IMR-90 (cell line): ENCODE data around the gene GTF2F2. TPM values are rescaled to one million over a fixed set of nuclear protein-coding genes. Genes with fewer than 3 reads are reported as not detected.

Experiments used
- ATAC-seq: fragments of 200-7000 bp; cut with Tn5 transposase; 2 replicates; pipeline ENCODE4 v1.9.1; 2020; ENCODE audit warnings: low read depth, mild to moderate bottlenecking, moderate library complexity
- BruUV-seq: library from RNA; stranded (reverse); fragments of 400-500 nt; replicated peaks from 2 replicates; lab custom pipeline; 2021; lab: Mats Ljungman, UMichigan
- CTCF ChIA-PET: fragments of 300-600 bp; formaldehyde crosslinking; extraction: SDS; loops from one replicate; lab custom pipeline; 2021; ENCODE audit warnings: antibody characterized with exemption; lab: Yijun Ruan, JAX
- POLR2A ChIA-PET: fragments of 300-600 bp; sonication (Branson Sonifier 250); formaldehyde crosslinking; loops from one replicate; lab custom pipeline; 2022; ENCODE audit warnings: antibody characterized with exemption; ENCODE audit not compliant: unreplicated experiment; lab: Charles Lee
- DNase-seq: peaks from one replicate; pipeline ENCODE4 v3.0.0; 2013
- H2AFZ ChIP-seq: replicated peaks from 2 replicates; pipeline ENCODE3; 2013; ENCODE audit warnings: low read length, mild to moderate bottlenecking; ENCODE audit not compliant: poor library complexity
- H2AK5ac ChIP-seq: 2 replicates; pipeline ENCODE4 v1.6.1; 2013; ENCODE audit warnings: low read depth, low read length, inconsistent platforms
- H2AK9ac ChIP-seq: replicated peaks from 2 replicates; pipeline ENCODE3; 2013; ENCODE audit warnings: mild to moderate bottlenecking, low read depth, low read length, moderate library complexity; ENCODE audit not compliant: poor library complexity
- H2BK120ac ChIP-seq: 2 replicates; pipeline ENCODE4 v1.6.1; 2013; ENCODE audit warnings: low read depth, low read length, inconsistent platforms
- H2BK15ac ChIP-seq: 3 replicates; pipeline ENCODE4 v1.6.1; 2013; ENCODE audit warnings: low read depth, low read length, inconsistent platforms
- H2BK20ac ChIP-seq: 2 replicates; pipeline ENCODE4 v1.6.1; 2013; ENCODE audit warnings: low read depth, mild to moderate bottlenecking, inconsistent platforms, low read length, moderate library complexity
- H2BK5ac ChIP-seq: 2 replicates; pipeline ENCODE4 v1.6.1; 2013; ENCODE audit warnings: mild to moderate bottlenecking, low read depth, low read length, inconsistent platforms; ENCODE audit not compliant: poor library complexity, severe bottlenecking
- H3K14ac ChIP-seq: replicated peaks from 2 replicates; pipeline ENCODE4 v1.6.1; 2013; ENCODE audit warnings: low read depth, low read length, inconsistent platforms
- H3K18ac ChIP-seq: 2 replicates; pipeline ENCODE4 v1.6.1; 2013; ENCODE audit warnings: low read depth, low read length, control low read depth
- H3K23ac ChIP-seq: 2 replicates; pipeline ENCODE4 v1.6.1; 2013; ENCODE audit warnings: low read depth, low read length, inconsistent platforms
- H3K27ac ChIP-seq: 2 replicates; pipeline ENCODE4 v1.5.1; 2013; ENCODE audit warnings: mild to moderate bottlenecking, control low read depth, low read length; ENCODE audit not compliant: insufficient read depth
- H3K27me3 ChIP-seq: 2 replicates; pipeline ENCODE4 v1.6.1; 2013; ENCODE audit warnings: low read length; ENCODE audit not compliant: control insufficient read depth, insufficient read depth
- H3K36me3 ChIP-seq: 2 replicates; pipeline ENCODE4 v1.6.1; 2013; ENCODE audit warnings: low read length, mixed read lengths; ENCODE audit not compliant: control insufficient read depth, insufficient read depth
- H3K4ac ChIP-seq: 2 replicates; pipeline ENCODE4 v1.6.1; 2013; ENCODE audit warnings: low read depth, low read length, inconsistent platforms
- H3K4me1 ChIP-seq: 2 replicates; pipeline ENCODE4 v1.6.1; 2013; ENCODE audit warnings: low read length, mixed read lengths; ENCODE audit not compliant: control insufficient read depth, insufficient read depth
- H3K4me2 ChIP-seq: 2 replicates; pipeline ENCODE4 v1.6.1; 2013; ENCODE audit warnings: low read depth, mild to moderate bottlenecking, control low read depth, low read length, moderate library complexity
- H3K4me3 ChIP-seq: 2 replicates; pipeline ENCODE4 v1.5.1; 2013; ENCODE audit warnings: low read depth, mild to moderate bottlenecking, control low read depth, low read length, moderate library complexity; ENCODE audit not compliant: insufficient read depth
- H3K56ac ChIP-seq: 2 replicates; pipeline ENCODE4 v1.6.1; 2013; ENCODE audit warnings: low read length, inconsistent platforms; ENCODE audit not compliant: insufficient read depth; ENCODE audit errors: extremely low read depth
- H3K79me1 ChIP-seq, 2 experiments: 2 replicates each; pipeline ENCODE4 v1.6.1; 2013; ENCODE audit warnings: low read length in 2 of 2, inconsistent platforms in 1 of 2, low read depth in 1 of 2
- H3K9ac ChIP-seq: 2 replicates; pipeline ENCODE4 v1.6.1; 2013; ENCODE audit warnings: low read depth, low read length, control low read depth
- H3K9me1 ChIP-seq: 2 replicates; pipeline ENCODE4 v1.6.1; 2013; ENCODE audit warnings: low read length, inconsistent platforms; ENCODE audit not compliant: insufficient read depth
- H3K9me3 ChIP-seq: 2 replicates; pipeline ENCODE4 v1.6.1; 2013; ENCODE audit warnings: low read length; ENCODE audit not compliant: control insufficient read depth, insufficient read depth
- H4K20me1 ChIP-seq: 2 replicates; pipeline ENCODE4 v1.6.1; 2013; ENCODE audit warnings: low read length, inconsistent platforms; ENCODE audit not compliant: insufficient read depth
- H4K5ac ChIP-seq: 2 replicates; pipeline ENCODE4 v1.6.1; 2013; ENCODE audit warnings: mild to moderate bottlenecking, low read depth, low read length, control low read depth
- H4K8ac ChIP-seq, 2 experiments: 2 replicates each; pipeline ENCODE4 v1.6.1; 2013; ENCODE audit warnings: low read depth in 2 of 2, low read length in 2 of 2, control low read depth in 1 of 2, inconsistent platforms in 1 of 2
- H4K91ac ChIP-seq: 2 replicates; pipeline ENCODE4 v1.6.1; 2013; ENCODE audit warnings: low read depth, low read length, inconsistent platforms; ENCODE audit not compliant: insufficient read depth
- BHLHE40 ChIP-seq: fragments of 150-350 bp; IDR thresholded peaks from 2 replicates; pipeline ENCODE4 v1.6.1; 2016; ENCODE audit warnings: mild to moderate bottlenecking, low read depth, low read length
- CEBPB ChIP-seq: IDR thresholded peaks from 2 replicates; pipeline ENCODE4 v1.6.1; 2012; ENCODE audit warnings: low read depth, low read length, improper control_type of control experiment
- CHD1 ChIP-seq: IDR thresholded peaks from 2 replicates; pipeline ENCODE4 v1.6.1; 2012; ENCODE audit warnings: low read depth, low read length, improper control_type of control experiment
- CTCF ChIP-seq: conservative IDR thresholded peaks from 2 replicates; pipeline ENCODE4 v1.5.1; 2012; ENCODE audit warnings: mild to moderate bottlenecking, low read depth, low read length, improper control_type of control experiment
- FOS ChIP-seq: fragments of 150-350 bp; IDR thresholded peaks from 2 replicates; pipeline ENCODE4 v1.6.1; 2016; ENCODE audit warnings: low read depth, low read length
- MAFK ChIP-seq: IDR thresholded peaks from 2 replicates; pipeline ENCODE4 v1.6.1; 2012; ENCODE audit warnings: low read depth, low read length, improper control_type of control experiment
- MAZ ChIP-seq: IDR thresholded peaks from 2 replicates; pipeline ENCODE4 v1.6.1; 2012; ENCODE audit warnings: low read depth, mild to moderate bottlenecking, low read length, improper control_type of control experiment, moderate library complexity, borderline replicate concordance
- MXI1 ChIP-seq: IDR thresholded peaks from 2 replicates; pipeline ENCODE4 v1.6.1; 2012; ENCODE audit warnings: low read depth, mild to moderate bottlenecking, low read length, moderate library complexity, borderline replicate concordance
- NFE2L2 ChIP-seq: fragments of 150-350 bp; IDR thresholded peaks from 2 replicates; pipeline ENCODE4 v1.6.1; 2016; ENCODE audit warnings: low read depth, mild to moderate bottlenecking, low read length
- POLR2A ChIP-seq: IDR thresholded peaks from 2 replicates; pipeline ENCODE4 v1.6.1; 2012; ENCODE audit warnings: mild to moderate bottlenecking, low read depth, low read length
- RAD21 ChIP-seq: IDR thresholded peaks from 2 replicates; pipeline ENCODE4 v1.6.1; 2012; ENCODE audit warnings: low read length, improper control_type of control experiment
- RCOR1 ChIP-seq: IDR thresholded peaks from 2 replicates; pipeline ENCODE4 v1.6.1; 2012; ENCODE audit warnings: mild to moderate bottlenecking, low read length, improper control_type of control experiment; ENCODE audit not compliant: insufficient replicate concordance
- RFX5 ChIP-seq: IDR thresholded peaks from 2 replicates; pipeline ENCODE4 v1.8.0; 2012; ENCODE audit warnings: low read depth, mild to moderate bottlenecking, low read length, moderate library complexity
- SMC3 ChIP-seq: fragments of 150-350 bp; IDR thresholded peaks from 2 replicates; pipeline ENCODE4 v1.6.1; 2016; ENCODE audit warnings: low read depth, mild to moderate bottlenecking, antibody characterized with exemption, low read length, moderate library complexity
- USF2 ChIP-seq: fragments of 150-350 bp; IDR thresholded peaks from 2 replicates; pipeline ENCODE4 v1.6.1; 2017; ENCODE audit warnings: mild to moderate bottlenecking, antibody characterized with exemption, low read length, low read depth
- WGBS, 2 experiments: methylation state at CpG; one replicate each; pipeline versions ENCODE4 v1.1.5 to v1.1.7; 2013; ENCODE audit warnings: missing lambda C conversion rate in 2 of 2; ENCODE audit not compliant: insufficient read length in 1 of 2; ENCODE audit errors: extremely low coverage in 2 of 2; 5-methylcytosine and 5-hydroxymethylcytosine counted together
- dilution Hi-C: fragments of 300-500 bp; cut with HindIII; formaldehyde crosslinking; loops from one replicate; pipeline ENCODE4 v1.14.3; 2018; ENCODE audit warnings: low sequenced_read_pairs; ENCODE audit not compliant: unreplicated experiment
- in situ Hi-C: fragments of 300-500 bp; cut with MboI; formaldehyde crosslinking; loops from 3 replicates; pipeline ENCODE4 v1.14.3; 2019; ENCODE audit warnings: low sequenced_read_pairs, inconsistent platforms, mixed read lengths
- intact Hi-C: fragments of 100-400 bp; cut with micrococcal nuclease; formaldehyde crosslinking; loops from 2 replicates; pipeline ENCODE4 v1.10.0; 2022
- polyA plus RNA-seq, 3 experiments: library from polyadenylated mRNA; depleted of rRNA; stranded (reverse); fragments of >200 nt; gene quantifications; 2 replicates each; pipeline ENCODE4 v1.2.3, GENCODE V29; 2012; ENCODE audit warnings: low replicate concordance in 1 of 3
- total RNA-seq: library from RNA; depleted of rRNA; stranded (reverse); fragments of >200 nt; gene quantifications from 2 replicates; pipeline ENCODE4 v1.2.3, GENCODE V29; 2012

Gene GTF2F2
- total and polyA plus RNA-seq, 2 of the 4 experiments (the other 2 are of a cell fraction) = 16.5 to 21.0 TPM

- WGBS, 2 experiments = no CpG with 5 or more reads among the region's 3 CpGs
- Histone ChIP-seq H4K91ac (no peak overlapping the region), H2BK5ac (no peak overlapping the region), H3K79me1 (no peaks in the 10 kb centered on the region), H4K8ac (no peak overlapping the region), H3K4me2 (no peak overlapping the region), H3K9me1 (peaks cover 4% of the 10 kb centered on the region; the same call in 1 of the 2 replicates), H3K4ac (no peak overlapping the region), H3K9me3 (no peaks in the 10 kb centered on the region), H3K9ac (no peak overlapping the region), H3K23ac (no peak overlapping the region), H4K5ac (no peak overlapping the region), H3K56ac (no peak overlapping the region), H2AFZ (no peak overlapping the region), H4K20me1 (no peaks in the 10 kb centered on the region), H3K14ac (no peak overlapping the region), H2AK9ac (no peak overlapping the region), H3K4me3 (no peak overlapping the region), H2AK5ac (no peak overlapping the region), H3K27me3 (no peaks in the 10 kb centered on the region), H3K18ac (no peak overlapping the region), H2BK15ac (0 out of 3 replicates have a peak overlapping the region, but pooled peaks have one; percentile 10), H3K4me1 (peaks cover 25% of the 10 kb centered on the region), H2BK120ac (no peak overlapping the region), H3K27ac (no peak overlapping the region), H3K36me3 (no peaks in the 10 kb centered on the region), H2BK20ac (no peak overlapping the region)
- no TSS peak for BruUV-seq
- dilution Hi-C loops (no loop called here), intact Hi-C loops (no loop called here), in situ Hi-C loops (no loop called here)
- no peak for DNase-seq
- no peak for ATAC-seq
- ChIA-PET CTCF (no interaction called here), POLR2A (no interaction called here)
- TF ChIP-seq MXI1 (no peak), CHD1 (no peak), BHLHE40 (no peak), RAD21 (no peak), MAFK (no peak), NFE2L2 (no peak), MAZ (no peak), USF2 (no peak), CTCF (no peak), SMC3 (no peak), RCOR1 (no peak), POLR2A (no peak), RFX5 (no peak), CEBPB (no peak), FOS (no peak)
Measured at GRCh38 chr13:45104261-45104660, 16.0 kb upstream of the GTF2F2 start.
